Mesendoderm (in vitro differentiated cells): ENCODE data around the gene FNBP1.

ENCODE experiments used
- DNase-seq: peaks from one replicate; pipeline ENCODE4 v3.0.0; 2013
- H2AK5ac ChIP-seq: 2 replicates; pipeline ENCODE4 v1.6.1; 2013; ENCODE audit warnings: low read length, inconsistent platforms
- H2BK120ac ChIP-seq: 2 replicates; pipeline ENCODE4 v1.6.1; 2013; ENCODE audit warnings: low read depth, mild to moderate bottlenecking, low read length, moderate library complexity, mixed read lengths
- H2BK15ac ChIP-seq: replicated peaks from 2 replicates; pipeline ENCODE4 v1.6.1; 2013; ENCODE audit warnings: low read depth, mild to moderate bottlenecking, moderate library complexity
- H2BK5ac ChIP-seq: 2 replicates; pipeline ENCODE4 v1.6.1; 2013; ENCODE audit warnings: low read length, inconsistent platforms
- H3K18ac ChIP-seq: 2 replicates; pipeline ENCODE4 v1.6.1; 2013; ENCODE audit warnings: mild to moderate bottlenecking, low read length, mixed read lengths
- H3K23ac ChIP-seq: one replicate; pipeline ENCODE4 v1.6.1; 2013; ENCODE audit warnings: low read length
- H3K27ac ChIP-seq: 2 replicates; pipeline ENCODE4 v1.5.1; 2013; ENCODE audit warnings: low read depth, mild to moderate bottlenecking, inconsistent platforms, low read length, moderate library complexity
- H3K27me3 ChIP-seq: 2 replicates; pipeline ENCODE4 v1.6.1; 2013; ENCODE audit warnings: low read length, control low read depth, mild to moderate bottlenecking, inconsistent platforms; ENCODE audit not compliant: insufficient read depth, poor library complexity
- H3K36me3 ChIP-seq: 2 replicates; pipeline ENCODE4 v1.6.1; 2013; ENCODE audit warnings: low read length, inconsistent platforms; ENCODE audit not compliant: control insufficient read depth, insufficient read depth
- H3K4ac ChIP-seq: one replicate; pipeline ENCODE4 v1.6.1; 2013; ENCODE audit warnings: low read depth, mild to moderate bottlenecking, low read length, moderate library complexity
- H3K4me1 ChIP-seq: 2 replicates; pipeline ENCODE4 v1.6.1; 2013; ENCODE audit warnings: low read depth, low read length, inconsistent platforms; ENCODE audit not compliant: control insufficient read depth
- H3K4me2 ChIP-seq: 2 replicates; pipeline ENCODE4 v1.6.1; 2013; ENCODE audit warnings: low read length
- H3K4me3 ChIP-seq: 2 replicates; pipeline ENCODE4 v1.5.1; 2013; ENCODE audit warnings: mild to moderate bottlenecking, low read length
- H3K56ac ChIP-seq: one replicate; pipeline ENCODE4 v1.6.1; 2013; ENCODE audit warnings: low read length
- H3K79me1 ChIP-seq: 2 replicates; pipeline ENCODE4 v1.6.1; 2013; ENCODE audit warnings: low read length, inconsistent platforms
- H3K79me2 ChIP-seq: 2 replicates; pipeline ENCODE4 v1.6.1; 2013; ENCODE audit warnings: mild to moderate bottlenecking, low read length; ENCODE audit not compliant: control insufficient read depth, insufficient read depth
- H3K9ac ChIP-seq: 2 replicates; pipeline ENCODE4 v1.6.1; 2013; ENCODE audit warnings: low read length, inconsistent platforms
- H4K5ac ChIP-seq: one replicate; pipeline ENCODE4 v1.6.1; 2013; ENCODE audit warnings: low read length
- H4K8ac ChIP-seq: one replicate; pipeline ENCODE4 v1.6.1; 2013; ENCODE audit warnings: low read depth, mild to moderate bottlenecking, control low read depth, low read length, moderate library complexity
- WGBS: extraction: QIAGEN DNeasy Blood & Tissue Kit; methylation state at CpG from one replicate; pipeline ENCODE4 v1.1.7; 2013; ENCODE audit warnings: low lambda C conversion rate, missing lambda C conversion rate; ENCODE audit not compliant: insufficient coverage; ENCODE audit errors: extremely low coverage; 5-methylcytosine and 5-hydroxymethylcytosine counted together

The FNBP1 gene

DNA sequence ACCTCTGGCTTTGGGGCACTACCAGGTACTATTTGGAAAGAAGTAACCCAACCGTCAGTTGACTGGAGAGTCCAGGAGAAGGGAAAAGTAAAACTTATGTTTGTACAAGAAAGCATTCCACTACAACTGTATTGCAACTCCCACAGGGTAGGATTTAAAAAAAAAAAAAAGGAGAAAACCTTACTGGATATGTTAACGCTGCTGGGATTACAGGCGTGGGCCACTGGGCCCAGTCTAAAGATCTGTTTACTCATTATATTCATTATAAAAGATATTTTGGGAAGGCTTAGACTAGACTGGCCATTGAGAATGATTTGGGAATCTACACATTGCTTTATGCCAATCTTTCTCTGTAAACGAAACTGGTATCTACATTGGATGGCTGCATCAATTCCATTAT, 121.1 kb downstream of the FNBP1 start:
- Histone ChIP-seq H2BK5ac (no peak overlapping the region), H3K9ac (no peak overlapping the region), H3K56ac (no peak overlapping the region), H2BK15ac (no peak overlapping the region), H2AK5ac (no peak overlapping the region), H4K5ac (no peak overlapping the region), H3K18ac (no peak overlapping the region), H3K27me3 (no peaks in the 10 kb centered on the region), H3K27ac (no peak overlapping the region), H3K4me1 (no peaks in the 10 kb centered on the region), H3K4ac (no peak overlapping the region), H3K23ac (no peak overlapping the region), H4K8ac (no peak overlapping the region), H3K79me1 (no peaks in the 10 kb centered on the region), H2BK120ac (no peak overlapping the region), H3K36me3 (no peaks in the 10 kb centered on the region), H3K4me3 (no peak overlapping the region), H3K79me2 (no peaks in the 10 kb centered on the region), H3K4me2 (no peak overlapping the region)
- no peak for DNase-seq
- no CpG with 5 or more reads among the region's 4 CpGs for WGBS

DNA sequence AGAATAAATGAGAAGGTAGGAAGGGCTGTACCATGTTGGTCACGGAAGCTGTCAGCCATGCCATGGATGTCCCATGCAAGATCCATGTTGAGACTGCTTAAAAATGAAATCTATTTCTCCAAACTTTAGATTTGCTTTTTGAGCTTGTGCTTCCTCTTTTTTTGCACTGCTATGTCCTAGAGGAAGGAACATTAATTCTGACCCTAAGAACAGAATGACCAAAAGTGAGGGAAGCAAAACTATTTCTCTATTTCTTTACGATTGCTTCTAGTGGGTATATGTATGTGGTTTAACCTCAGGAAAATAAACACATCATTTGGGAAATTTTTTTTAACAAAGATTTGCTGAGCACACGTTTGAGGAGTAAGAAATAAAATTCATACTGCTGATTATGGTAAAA, 123.1 kb downstream of the FNBP1 start:
- H3K27me3 ChIP-seq: no peaks in the 10 kb centered on the region
- H4K8ac ChIP-seq: no peak overlapping the region
- H3K23ac ChIP-seq: no peak overlapping the region
- H3K4ac ChIP-seq: no peak overlapping the region
- H3K4me2 ChIP-seq: no peak overlapping the region
- H4K5ac ChIP-seq: no peak overlapping the region
- H2AK5ac ChIP-seq: no peak overlapping the region
- H3K36me3 ChIP-seq: no peaks in the 10 kb centered on the region
- H2BK5ac ChIP-seq: no peak overlapping the region
- no peaks in the 10 kb centered on the region for H3K4me1 ChIP-seq
- H2BK15ac ChIP-seq: no peak overlapping the region
- DNase-seq: no peak
- H3K56ac ChIP-seq: no peak overlapping the region
- no peak overlapping the region for H3K9ac ChIP-seq
- H3K79me2 ChIP-seq: no peaks in the 10 kb centered on the region
- no peak overlapping the region for H3K18ac ChIP-seq
- H3K27ac ChIP-seq: no peak overlapping the region
- no peaks in the 10 kb centered on the region for H3K79me1 ChIP-seq
- H2BK120ac ChIP-seq: no peak overlapping the region
- no peak overlapping the region for H3K4me3 ChIP-seq
- no CpG with 5 or more reads among the region's 3 CpGs for WGBS

DNA sequence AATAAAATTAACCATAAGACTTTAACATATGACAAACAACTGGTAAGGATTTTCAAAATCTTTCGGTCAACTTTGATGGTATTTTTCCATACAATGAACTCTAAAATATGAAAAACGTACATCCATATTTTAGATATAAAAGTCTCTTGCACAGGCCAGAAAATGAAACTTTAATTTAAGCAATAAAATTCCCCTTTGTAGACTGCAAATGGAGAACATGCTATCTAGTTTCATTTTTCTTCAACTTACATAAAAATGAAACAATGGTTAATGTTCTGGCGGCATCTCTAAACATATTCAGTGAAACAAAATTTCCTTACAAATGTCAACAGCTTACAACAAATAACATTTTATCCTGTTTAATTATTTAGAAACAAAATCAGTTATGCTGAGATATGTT, 123.7 kb downstream of the FNBP1 start:
- H3K23ac ChIP-seq: no peak overlapping the region
- H2BK120ac ChIP-seq: no peak overlapping the region
- no peak overlapping the region for H3K18ac ChIP-seq
- no peak overlapping the region for H2BK15ac ChIP-seq
- H3K27me3 ChIP-seq: no peaks in the 10 kb centered on the region
- no peak overlapping the region for H3K4me3 ChIP-seq
- no peak overlapping the region for H3K4me2 ChIP-seq
- H3K4ac ChIP-seq: no peak overlapping the region
- H4K5ac ChIP-seq: no peak overlapping the region
- WGBS: no CpG with 5 or more reads among the region's 3 CpGs
- H3K4me1 ChIP-seq: no peaks in the 10 kb centered on the region
- H3K79me1 ChIP-seq: no peaks in the 10 kb centered on the region
- DNase-seq: no peak
- no peak overlapping the region for H3K9ac ChIP-seq
- no peak overlapping the region for H3K27ac ChIP-seq
- H4K8ac ChIP-seq: no peak overlapping the region
- no peak overlapping the region for H2AK5ac ChIP-seq
- H3K79me2 ChIP-seq: no peaks in the 10 kb centered on the region
- H2BK5ac ChIP-seq: no peak overlapping the region
- H3K36me3 ChIP-seq: no peaks in the 10 kb centered on the region
- H3K56ac ChIP-seq: no peak overlapping the region

DNA sequence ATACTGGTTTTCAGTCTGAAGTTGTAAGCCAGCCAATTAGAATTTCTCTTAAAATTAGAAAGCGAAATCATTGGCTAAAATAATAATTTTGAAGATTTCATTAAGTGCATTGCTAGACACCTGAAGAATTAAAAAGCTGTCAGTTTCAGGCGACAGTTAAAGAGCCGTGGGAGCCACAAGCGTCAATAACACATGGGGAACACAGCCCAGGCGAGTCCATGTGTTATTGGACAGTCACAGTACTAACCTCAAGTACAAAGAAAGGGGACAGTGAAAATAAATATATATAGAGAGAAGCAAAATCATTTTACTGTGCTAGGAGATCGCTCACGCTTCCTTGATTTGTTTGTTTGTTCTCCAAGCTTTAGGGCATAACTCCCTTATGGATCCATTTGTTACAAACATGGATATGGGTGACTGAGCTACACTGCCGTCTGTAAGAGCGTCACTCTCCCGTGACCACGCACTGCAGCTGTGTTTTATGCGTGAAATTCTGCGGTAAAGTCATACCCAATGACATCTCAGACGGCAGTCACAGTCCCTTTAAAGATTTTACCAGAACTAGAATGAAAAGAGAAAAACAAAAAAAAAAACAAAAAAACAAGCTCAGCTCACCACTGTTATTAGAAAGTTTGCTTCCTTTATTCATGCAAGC, 124.6 kb downstream of the FNBP1 start:
- no peak for DNase-seq
- no peak overlapping the region for H3K23ac ChIP-seq
- no peak overlapping the region for H4K5ac ChIP-seq
- no peak overlapping the region for H4K8ac ChIP-seq
- no peak overlapping the region for H3K4me2 ChIP-seq
- H3K4ac ChIP-seq: no peak overlapping the region
- H2AK5ac ChIP-seq: no peak overlapping the region
- no peak overlapping the region for H2BK15ac ChIP-seq
- H3K27ac ChIP-seq: no peak overlapping the region
- no peaks in the 10 kb centered on the region for H3K79me1 ChIP-seq
- H3K36me3 ChIP-seq: no peaks in the 10 kb centered on the region
- no peak overlapping the region for H2BK5ac ChIP-seq
- H3K4me3 ChIP-seq: no peak overlapping the region
- no peak overlapping the region for H3K56ac ChIP-seq
- WGBS: no CpG with 5 or more reads among the region's 14 CpGs
- no peaks in the 10 kb centered on the region for H3K27me3 ChIP-seq
- no peak overlapping the region for H3K9ac ChIP-seq
- H3K18ac ChIP-seq: no peak overlapping the region
- no peaks in the 10 kb centered on the region for H3K79me2 ChIP-seq
- no peaks in the 10 kb centered on the region for H3K4me1 ChIP-seq
- no peak overlapping the region for H2BK120ac ChIP-seq

DNA sequence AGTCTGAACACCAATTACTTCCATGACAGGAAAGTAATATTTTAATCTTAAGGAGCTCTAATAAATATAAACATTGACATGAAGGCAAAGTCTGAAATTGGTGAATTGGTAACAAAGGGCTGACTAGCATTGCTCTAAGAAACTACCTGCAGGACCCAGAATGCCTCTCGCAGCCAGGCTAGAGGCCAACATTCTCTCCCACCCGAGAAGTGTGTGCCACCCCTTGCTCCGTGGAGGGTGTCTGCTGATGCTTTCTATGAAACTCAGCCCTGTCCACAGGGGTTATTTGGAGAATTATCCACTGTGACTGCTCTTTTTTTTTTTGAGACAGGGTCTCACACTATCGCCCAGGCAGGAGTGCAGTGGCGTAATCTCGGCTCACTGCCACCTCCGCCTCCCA, 126.3 kb downstream of the FNBP1 start:
- no peaks in the 10 kb centered on the region for H3K27me3 ChIP-seq
- H2BK5ac ChIP-seq: no peak overlapping the region
- no peak overlapping the region for H3K4me2 ChIP-seq
- H3K9ac ChIP-seq: no peak overlapping the region
- no peak overlapping the region for H2BK15ac ChIP-seq
- H3K27ac ChIP-seq: no peak overlapping the region
- no peaks in the 10 kb centered on the region for H3K79me2 ChIP-seq
- no peak overlapping the region for H3K4me3 ChIP-seq
- no CpG with 5 or more reads among the region's 7 CpGs for WGBS
- H3K23ac ChIP-seq: no peak overlapping the region
- DNase-seq: no peak
- no peak overlapping the region for H2AK5ac ChIP-seq
- no peak overlapping the region for H4K8ac ChIP-seq
- H3K4me1 ChIP-seq: no peaks in the 10 kb centered on the region
- no peaks in the 10 kb centered on the region for H3K79me1 ChIP-seq
- no peak overlapping the region for H3K18ac ChIP-seq
- H2BK120ac ChIP-seq: no peak overlapping the region
- H4K5ac ChIP-seq: no peak overlapping the region
- H3K36me3 ChIP-seq: no peaks in the 10 kb centered on the region
- H3K56ac ChIP-seq: no peak overlapping the region
- H3K4ac ChIP-seq: no peak overlapping the region

DNA sequence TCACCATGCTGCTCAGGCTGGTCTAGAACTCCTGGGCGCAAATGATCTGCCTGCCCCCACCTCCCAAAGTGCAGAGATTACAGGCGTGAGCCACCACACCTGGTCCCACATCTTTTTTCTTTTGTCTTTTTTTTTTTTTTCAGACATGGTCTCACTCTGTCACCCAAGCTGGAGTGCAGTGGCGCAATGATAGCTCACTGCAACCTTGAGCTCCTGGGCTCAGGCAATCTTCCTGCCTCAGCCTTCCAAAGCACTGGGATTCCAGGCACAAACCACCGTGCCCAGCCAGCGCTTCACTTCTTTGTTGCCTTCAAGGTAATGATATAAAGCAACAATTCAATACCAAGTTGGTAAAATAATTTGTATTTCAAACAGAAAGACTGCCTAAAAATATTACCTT, 128.9 kb downstream of the FNBP1 start:
- WGBS: no CpG with 5 or more reads among the region's 5 CpGs
- no peak for DNase-seq
- H3K79me2 ChIP-seq: no peaks in the 10 kb centered on the region

More for the DNA sequence above, 128.9 kb downstream of the FNBP1 start:
- H3K4ac ChIP-seq: no peak overlapping the region
- H2BK120ac ChIP-seq: no peak overlapping the region
- H3K4me1 ChIP-seq: no peaks in the 10 kb centered on the region
- H2AK5ac ChIP-seq: no peak overlapping the region
- H3K79me1 ChIP-seq: no peaks in the 10 kb centered on the region
- no peak overlapping the region for H3K4me3 ChIP-seq
- H2BK15ac ChIP-seq: no peak overlapping the region
- no peak overlapping the region for H4K5ac ChIP-seq
- no peak overlapping the region for H3K56ac ChIP-seq
- no peaks in the 10 kb centered on the region for H3K36me3 ChIP-seq
- no peak overlapping the region for H3K18ac ChIP-seq
- no peak overlapping the region for H3K23ac ChIP-seq
- no peak overlapping the region for H3K4me2 ChIP-seq
- H3K9ac ChIP-seq: no peak overlapping the region
- H3K27ac ChIP-seq: no peak overlapping the region
- no peaks in the 10 kb centered on the region for H3K27me3 ChIP-seq
- no peak overlapping the region for H4K8ac ChIP-seq
- no peak overlapping the region for H2BK5ac ChIP-seq
